MV-4-11 (cell line): ENCODE data around the gene SLC25A3.
"Not testable (repeated sequence)": the region's sequence is repeated elsewhere in the genome, so short reads cannot be mapped to it uniquely, and the experiment has no call there.

Source experiments
- DNase-seq: peaks from one replicate; lab custom pipeline; 2025; lab: John Stamatoyannopoulos, UW

SLC25A3 gene

GRCh38 chr12:98593351-98594049 lies at the start of gene SLC25A3:
Gene SLC25A3, plus strand, starts transcription at chr12:98593686. Its CDS starts 293 bp downstream, at chr12:98593979.
- peak; percentile 97 for DNase-seq

- DNase-seq: no peak
These were observed 49.8 kb upstream of the SLC25A3 start for GRCh38 chr12:98543701-98544100.

GRCh38 chr12:98544751-98545150 lies 48.7 kb upstream of the SLC25A3 start:
- no peak for DNase-seq

- no peak for DNase-seq
These were observed 43.9 kb upstream of the SLC25A3 start for GRCh38 chr12:98549371-98550110.

- no peak for DNase-seq
These were observed 41.7 kb upstream of the SLC25A3 start for GRCh38 chr12:98551787-98552186.

- DNase-seq: not testable (repeated sequence)
These were observed 35.4 kb upstream of the SLC25A3 start for GRCh38 chr12:98558097-98558496.

GRCh38 chr12:98559666-98560065 lies 33.8 kb upstream of the SLC25A3 start:
- no peak for DNase-seq

- DNase-seq: no peak
These were observed 31.6 kb upstream of the SLC25A3 start for GRCh38 chr12:98561846-98562245.

- no peak for DNase-seq
These were observed 21.5 kb upstream of the SLC25A3 start for GRCh38 chr12:98572010-98572409.

- DNase-seq: no peak
These were observed 19.4 kb upstream of the SLC25A3 start for GRCh38 chr12:98574110-98574509.

GRCh38 chr12:98575013-98575412 lies 18.5 kb upstream of the SLC25A3 start:
- DNase-seq: no peak

GRCh38 chr12:98576795-98577194 lies 16.7 kb upstream of the SLC25A3 start:
- DNase-seq: not testable (repeated sequence)

- no peak for DNase-seq
These were observed 15.1 kb upstream of the SLC25A3 start for GRCh38 chr12:98578392-98578791.

- no peak for DNase-seq
These were observed 14.7 kb upstream of the SLC25A3 start for GRCh38 chr12:98578821-98579220.

- DNase-seq: no peak
These were observed 14.1 kb upstream of the SLC25A3 start for GRCh38 chr12:98579347-98579746.

- DNase-seq: no peak
These were observed 13.7 kb upstream of the SLC25A3 start for GRCh38 chr12:98579835-98580234.

- DNase-seq: no peak
These were observed 12.8 kb upstream of the SLC25A3 start for GRCh38 chr12:98580695-98581094.

GRCh38 chr12:98581101-98581500 lies 12.4 kb upstream of the SLC25A3 start:
- no peak for DNase-seq

- DNase-seq: no peak
These were observed 11.4 kb upstream of the SLC25A3 start for GRCh38 chr12:98582093-98582492.

- no peak for DNase-seq
These were observed 6.4 kb upstream of the SLC25A3 start for GRCh38 chr12:98587084-98587483.

- DNase-seq: peak; percentile 50
These were observed 2.3 kb upstream of the SLC25A3 start for GRCh38 chr12:98591209-98591608.

- no peak for DNase-seq
These were observed 612 bp upstream of the SLC25A3 start for GRCh38 chr12:98592825-98593322.
